Brain pericyte (primary cell): Measurements from ENCODE around the gene GLP1R.

Source experiments
- DNase-seq: peaks from one replicate; pipeline ENCODE4 v3.0.0-alpha.2; 2012; ENCODE audit warnings: low read depth, low spot score

Gene GLP1R

GRCh38 chr6:39044181-39044580, 4.4 kb upstream of the GLP1R start:
- DNase-seq, result no peak

GRCh38 chr6:39047434-39048327, 900 bp upstream of the GLP1R start:
- DNase-seq, result no peak

DNA sequence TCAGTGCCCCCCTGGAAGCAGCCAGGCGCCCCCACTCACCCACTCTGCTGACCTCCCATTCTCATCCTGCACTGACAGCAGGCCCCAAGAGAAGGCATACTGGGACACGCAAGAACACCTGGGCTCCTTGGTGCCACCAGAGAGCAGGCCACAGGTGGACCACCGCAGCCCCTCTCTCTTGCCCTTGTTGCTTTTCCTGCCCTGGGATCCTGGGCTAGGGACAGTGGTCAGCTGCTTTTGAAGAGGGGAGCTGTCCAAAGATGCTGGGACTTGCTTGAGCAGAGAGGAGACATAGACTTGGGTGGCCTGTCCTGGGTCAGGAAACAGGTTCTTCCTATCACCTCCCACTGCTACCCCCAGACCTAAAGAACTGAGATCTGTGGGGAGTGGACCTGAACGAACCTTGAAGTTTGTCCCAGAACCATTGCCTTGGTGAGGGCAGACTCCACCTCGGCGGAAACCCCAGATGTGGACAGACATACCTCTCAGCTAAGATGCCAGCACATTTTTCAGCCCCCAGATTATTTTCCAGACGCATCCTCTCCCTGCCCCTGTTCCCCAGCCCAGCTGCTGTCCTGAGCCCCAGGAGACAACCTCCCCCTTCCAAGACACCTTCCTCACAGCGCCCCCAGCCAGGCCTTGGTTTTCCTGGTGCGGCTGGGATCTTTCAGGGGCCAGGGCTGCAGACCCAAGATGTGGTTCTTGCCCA, 1.1 kb downstream of the GLP1R start:
- no peak for DNase-seq

DNA sequence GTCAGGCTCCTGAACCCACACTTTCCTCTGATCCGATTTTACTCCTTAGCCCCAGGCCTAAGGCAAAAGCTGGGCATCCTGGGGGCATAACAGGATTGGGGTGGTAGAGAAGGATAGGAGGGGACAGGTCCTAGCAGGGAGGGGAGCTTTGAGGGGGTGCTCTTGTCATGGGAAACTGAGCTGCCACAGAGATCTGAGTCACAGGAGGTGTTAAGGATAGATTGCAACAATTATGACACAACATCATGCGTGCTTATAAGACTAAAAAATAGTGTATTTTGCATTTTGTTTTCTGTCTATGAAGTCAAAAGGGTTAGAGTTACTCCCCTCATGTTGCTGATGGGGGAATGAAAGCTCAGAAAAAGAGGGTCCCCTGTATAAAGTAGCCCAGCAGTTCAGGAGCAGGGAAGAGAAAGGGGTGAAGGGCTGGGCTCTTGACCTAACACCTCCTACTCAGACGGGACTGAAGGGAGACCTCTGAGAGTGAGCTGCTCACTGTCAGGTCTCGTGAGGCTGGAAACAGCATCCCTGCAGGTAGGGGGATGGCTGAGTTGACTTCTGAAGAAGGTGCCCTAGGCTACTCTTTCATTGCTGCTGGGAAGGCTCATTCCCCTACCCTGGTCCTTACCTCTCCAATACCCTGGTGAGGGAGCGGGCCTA, 2.0 kb downstream of the GLP1R start:
- DNase-seq, result no peak

- DNase-seq, result no peak
Observed at GRCh38 chr6:39051399-39052122, 3.0 kb downstream of the GLP1R start.

DNA sequence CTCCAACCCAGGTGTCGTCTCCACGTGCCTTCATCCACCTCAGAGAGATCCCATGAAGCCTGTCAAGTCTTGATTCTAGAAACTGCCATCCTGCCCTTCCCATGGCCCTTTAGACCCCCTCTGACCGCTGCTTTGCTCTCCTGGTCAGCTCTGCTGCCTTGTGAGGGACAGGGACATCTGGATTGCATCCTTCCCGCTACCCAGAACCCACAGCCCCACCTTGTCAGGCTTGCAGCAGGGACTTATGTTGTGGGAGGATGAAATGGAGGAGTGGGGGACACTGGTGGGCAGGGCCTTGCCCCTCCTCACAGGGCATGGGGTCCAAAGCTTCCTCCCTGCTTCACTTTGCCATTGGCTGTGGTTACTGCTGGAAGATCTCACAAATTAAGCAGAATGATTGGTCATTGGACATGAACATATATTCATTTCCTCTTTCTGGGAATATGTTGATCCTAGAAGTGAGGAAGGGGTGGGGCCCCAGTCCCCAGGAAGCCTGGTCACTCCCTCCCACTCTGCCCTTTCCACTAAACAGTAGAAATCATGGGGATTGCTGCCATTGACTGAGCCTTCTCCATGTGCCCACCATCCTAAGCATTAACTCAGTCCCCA, 4.5 kb downstream of the GLP1R start:
- DNase-seq, result no peak

DNA sequence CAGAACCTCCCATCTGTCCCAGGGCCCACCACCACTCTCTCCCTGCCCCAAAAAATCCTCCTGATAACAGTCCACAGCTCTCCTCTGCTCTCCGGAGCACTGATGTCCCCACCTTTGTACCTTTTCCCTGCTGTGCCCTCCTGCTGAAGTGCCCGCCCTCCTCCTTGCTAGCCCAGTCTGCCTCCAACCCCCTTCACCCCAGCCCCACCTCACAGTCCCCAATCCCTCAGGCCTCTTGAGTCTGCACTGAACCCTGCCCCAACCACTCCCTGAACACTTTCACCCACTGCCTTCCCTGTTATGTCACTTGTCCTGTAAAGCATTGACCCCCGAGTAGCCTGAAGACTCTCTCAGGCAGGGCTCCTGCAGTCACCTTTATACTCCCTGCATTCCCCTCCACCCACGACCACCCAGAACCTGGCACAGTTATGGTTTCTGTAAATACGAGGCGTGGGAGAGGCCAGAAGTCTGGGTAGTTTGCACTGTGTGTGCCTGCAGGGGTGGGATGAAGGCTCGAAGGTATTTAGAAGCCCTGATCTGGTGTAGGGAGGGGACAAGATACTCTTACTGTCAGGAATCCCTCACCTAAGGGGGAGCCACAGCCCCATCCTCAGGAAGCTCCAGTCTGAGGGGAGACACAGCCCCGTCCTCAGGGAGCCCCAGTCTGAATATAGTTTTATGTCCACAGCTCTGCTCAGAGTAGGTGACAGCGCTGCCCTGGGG, 5.4 kb downstream of the GLP1R start:
- DNase-seq, result no peak

- DNase-seq, result no peak
Observed at GRCh38 chr6:39054577-39055142, 6.1 kb downstream of the GLP1R start.

- no peak for DNase-seq
Observed at GRCh38 chr6:39055661-39056060, 7.1 kb downstream of the GLP1R start.

DNA sequence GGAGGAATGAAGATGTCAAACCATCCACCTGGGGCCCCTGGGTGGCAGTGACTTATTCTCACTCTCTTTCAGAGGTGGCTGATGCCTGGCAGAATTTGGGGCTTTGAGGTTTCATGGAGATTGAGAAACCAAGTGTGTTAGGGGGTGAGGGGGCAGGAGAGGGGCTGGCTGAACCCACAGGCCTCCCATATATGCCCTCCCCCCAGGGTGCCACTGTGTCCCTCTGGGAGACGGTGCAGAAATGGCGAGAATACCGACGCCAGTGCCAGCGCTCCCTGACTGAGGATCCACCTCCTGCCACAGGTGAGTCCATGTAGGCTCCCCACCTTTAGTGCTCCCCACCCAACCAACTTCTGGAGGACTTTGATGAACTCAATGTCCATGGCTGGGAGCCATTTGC, 7.6 kb downstream of the GLP1R start:
- DNase-seq, result no peak

DNA sequence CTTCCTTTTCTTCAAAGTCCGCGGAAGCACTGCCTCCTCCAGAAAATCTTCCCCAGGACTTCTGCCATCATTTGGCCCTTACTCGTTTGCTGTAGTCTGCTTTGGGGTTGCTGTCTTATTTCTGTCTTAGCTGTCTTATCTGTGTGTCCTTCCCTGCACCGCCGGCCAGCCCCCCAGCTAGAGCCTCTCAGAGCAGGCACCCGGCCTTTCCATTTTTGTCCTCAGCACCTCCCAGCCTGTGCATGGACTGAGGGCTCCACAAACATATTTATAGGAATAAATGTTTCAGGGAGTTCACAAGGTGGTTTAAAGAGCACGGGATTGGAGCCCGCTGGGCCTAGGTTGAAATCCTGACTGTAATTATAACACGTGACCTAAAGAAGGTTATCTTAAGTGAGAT, 8.1 kb downstream of the GLP1R start:
- no peak for DNase-seq

DNA sequence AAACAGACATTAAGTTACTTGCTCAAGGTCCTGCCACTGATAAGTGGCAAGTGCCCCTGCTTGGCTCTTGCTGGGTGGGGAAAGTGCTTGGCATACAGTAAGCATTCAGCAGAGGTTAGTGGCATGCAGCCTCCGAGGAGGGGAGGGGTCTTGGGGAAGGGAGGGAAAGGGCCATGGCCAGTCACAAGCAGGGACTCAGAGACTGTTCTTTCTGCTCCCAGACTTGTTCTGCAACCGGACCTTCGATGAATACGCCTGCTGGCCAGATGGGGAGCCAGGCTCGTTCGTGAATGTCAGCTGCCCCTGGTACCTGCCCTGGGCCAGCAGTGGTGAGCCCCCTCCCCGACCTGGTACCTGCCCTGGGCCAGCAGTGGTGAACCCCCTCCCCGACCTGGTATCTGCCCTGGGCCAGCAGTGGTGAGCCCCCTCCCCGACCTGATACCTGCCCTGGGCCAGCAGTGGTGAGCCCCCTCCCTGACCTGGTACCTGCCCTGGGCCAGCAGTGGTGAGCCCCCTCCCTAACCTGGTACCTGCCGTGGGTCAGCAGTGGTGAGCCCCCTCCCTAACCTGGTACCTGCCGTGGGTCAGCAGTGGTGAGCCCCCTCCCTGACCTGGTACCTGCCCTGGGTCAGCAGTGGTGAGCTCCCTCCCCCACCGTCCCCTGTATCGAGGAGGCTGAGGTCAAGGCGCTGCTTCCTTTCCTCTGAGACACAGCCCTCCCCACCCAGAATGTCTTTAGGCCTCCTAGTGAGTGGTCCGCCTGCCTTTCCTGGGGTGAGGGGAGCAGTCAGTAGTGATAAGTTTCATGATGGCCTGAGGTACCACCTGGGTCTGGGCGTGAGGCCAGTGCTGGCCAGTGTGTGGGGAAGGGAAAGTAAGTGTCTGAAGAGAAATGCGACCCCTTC, 8.9 kb downstream of the GLP1R start:
- no peak for DNase-seq

DNA sequence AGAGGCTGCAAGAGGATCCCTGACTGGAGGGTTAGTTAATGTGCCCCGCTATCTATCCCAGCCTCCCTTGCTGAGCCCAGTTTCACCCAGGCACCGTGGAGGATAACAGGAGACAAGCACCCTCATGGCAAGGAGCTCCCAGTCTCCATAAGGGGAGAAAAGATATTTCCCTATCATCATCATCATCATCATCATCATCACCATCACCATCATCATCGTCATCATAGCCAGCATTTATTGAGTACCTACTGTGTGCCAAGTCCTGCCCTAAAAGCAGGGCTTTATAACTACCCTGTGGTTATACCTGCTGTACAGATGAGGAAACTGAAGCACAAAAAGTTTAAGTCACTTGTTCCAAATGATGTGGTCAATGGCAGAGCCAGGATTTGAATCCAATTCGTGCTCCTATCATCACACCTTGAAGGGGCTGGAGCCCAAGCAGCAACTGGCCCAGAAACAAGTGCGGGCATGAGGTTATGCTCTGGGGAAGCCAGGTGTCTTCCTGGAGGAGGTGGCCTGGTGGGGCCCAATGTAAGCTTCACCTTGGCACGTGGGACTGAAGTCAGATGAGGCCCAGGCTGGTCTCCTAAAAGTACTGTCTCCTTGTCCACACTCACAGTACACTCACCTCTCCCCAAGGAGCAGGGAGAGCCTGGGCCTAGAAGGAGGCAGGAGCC, 10.0 kb downstream of the GLP1R start:
- no peak for DNase-seq

DNA sequence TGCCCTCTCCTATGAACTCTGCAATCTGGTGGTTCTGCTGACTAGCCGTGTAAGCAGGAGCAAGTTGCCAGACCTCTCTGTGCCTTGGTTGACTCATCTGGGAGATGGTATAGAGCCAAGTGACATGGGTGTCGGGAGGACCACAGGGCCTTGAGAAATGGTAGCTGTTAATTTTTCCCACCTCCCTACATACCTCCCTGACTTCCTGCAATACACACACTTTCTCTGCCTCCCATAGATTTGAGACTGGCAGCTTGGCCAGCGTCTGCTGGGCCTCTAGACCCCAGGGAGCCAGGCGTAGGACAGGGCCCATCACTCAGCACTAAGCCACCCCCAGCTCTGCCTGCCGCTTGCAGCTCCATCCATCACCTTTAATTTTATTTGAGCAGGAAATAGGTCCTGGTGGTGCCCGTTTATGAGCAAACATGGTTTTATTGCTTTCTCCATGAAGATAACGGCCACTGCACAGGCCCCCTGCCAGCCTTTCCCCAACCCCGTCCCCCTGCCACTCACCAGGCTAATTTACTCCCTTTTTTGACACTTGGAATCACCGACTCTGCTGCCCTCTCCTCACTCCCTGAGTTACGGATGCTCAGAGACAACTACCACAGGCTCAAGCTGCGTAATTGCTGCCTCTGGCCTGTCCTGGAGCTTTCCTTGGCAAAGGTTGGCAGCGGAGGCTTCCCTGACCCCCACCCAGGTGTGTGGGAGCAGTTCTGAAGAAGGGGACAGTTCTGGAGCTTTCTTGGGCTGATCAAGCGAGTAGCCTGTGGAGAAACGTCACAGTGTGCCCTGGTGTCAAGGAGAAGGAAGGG, 11.1 kb downstream of the GLP1R start:
- DNase-seq, result no peak

DNA sequence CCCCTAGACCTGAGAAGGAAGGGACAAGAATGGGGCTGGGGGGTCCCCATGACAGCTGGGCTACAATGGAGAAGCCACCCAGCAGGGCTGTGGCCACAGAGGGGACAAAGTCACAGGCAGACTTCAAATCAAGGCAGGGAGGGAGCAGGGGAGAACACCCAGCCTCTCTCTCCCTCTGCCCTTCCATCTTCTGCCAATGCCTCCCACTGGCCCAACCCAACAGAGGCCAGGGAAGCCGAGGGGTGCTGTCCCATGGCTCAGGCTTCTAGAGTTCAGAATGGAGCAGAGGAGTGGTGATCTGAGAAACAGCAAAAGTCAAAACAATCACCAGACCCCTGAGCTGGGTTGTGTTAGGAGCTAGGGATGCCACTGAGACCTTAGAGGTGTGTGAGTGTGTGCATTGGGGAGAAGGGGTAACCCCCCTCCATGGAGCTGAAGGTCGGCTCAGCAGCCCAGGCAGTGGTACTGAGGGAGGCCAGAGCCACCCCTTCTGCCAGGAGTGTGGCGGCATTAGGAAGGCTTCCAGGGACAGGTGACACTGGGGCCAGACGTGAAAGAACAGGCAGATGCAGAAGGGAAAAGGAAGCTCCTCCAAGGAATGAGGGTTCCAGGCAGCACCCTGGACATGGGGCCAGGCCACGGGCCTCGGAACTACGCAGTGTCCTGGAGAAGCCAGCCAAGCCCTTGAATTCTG, 12.0 kb downstream of the GLP1R start:
- no peak for DNase-seq

GRCh38 chr6:39061182-39061581, 12.6 kb downstream of the GLP1R start:
- DNase-seq, result no peak

DNA sequence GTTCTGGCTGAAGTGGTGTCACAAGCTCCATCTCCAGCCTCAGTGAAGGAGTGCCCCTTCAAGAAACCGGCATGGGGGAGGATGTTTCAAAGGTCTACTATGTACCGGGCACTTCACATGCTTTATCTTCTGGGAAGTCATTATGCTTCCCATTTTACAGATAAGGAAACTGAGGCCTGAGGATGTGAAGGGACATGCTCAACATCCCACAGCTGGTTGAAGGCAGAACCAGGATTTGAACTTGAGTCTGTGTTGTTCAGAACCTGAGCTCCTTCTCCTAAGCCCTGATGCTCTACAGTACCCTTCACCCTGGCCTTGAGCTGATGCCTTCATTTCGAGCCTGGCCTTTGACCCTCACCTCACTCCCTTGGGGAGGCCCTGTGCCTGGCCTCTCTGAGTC, 13.0 kb downstream of the GLP1R start:
- DNase-seq, result no peak
